Activated naive CD8-positive, alpha-beta T cell treated with anti-CD3 and anti-CD28 coated beads, Interleukin-2, amount 10 ng/mL, durations not matched to agents 7 days and 5 days (primary cell): ENCODE measurements around the gene ZNF346. TPM values are rescaled to one million over a fixed set of nuclear protein-coding genes. Genes with fewer than 3 reads are reported as not detected.
"Not testable (repeated sequence)": the region's sequence is repeated elsewhere in the genome, so short reads cannot be mapped to it uniquely, and the experiment has no call there.

Experiments
- ATAC-seq: fragments of 150-1000 bp; cut with Tn5 transposase; one replicate; pipeline ENCODE4 v1.10.0; 2021; ENCODE audit warnings: low read depth, moderate library complexity
- POLR2A ChIA-PET: fragments of 350-600 bp; sonication (Branson Sonifier 250); formaldehyde crosslinking; loops from one replicate; lab custom pipeline; 2021; ENCODE audit warnings: antibody characterized with exemption; lab: Charles Lee
- DNase-seq: peaks from one replicate; pipeline ENCODE4 v3.0.0; 2021
- H3K27ac Mint-ChIP-seq: one replicate; pipeline ENCODE4 v1.8.0; 2022; ENCODE audit warnings: mild to moderate bottlenecking, mixed read lengths
- H3K27me3 Mint-ChIP-seq: one replicate; pipeline ENCODE4 v1.8.0; 2022; ENCODE audit warnings: mild to moderate bottlenecking, moderate library complexity, mixed read lengths
- H3K36me3 Mint-ChIP-seq: one replicate; pipeline ENCODE4 v1.8.0; 2021; ENCODE audit warnings: mild to moderate bottlenecking, mixed read lengths
- H3K4me1 Mint-ChIP-seq: one replicate; pipeline ENCODE4 v1.8.0; 2021; ENCODE audit warnings: mixed read lengths
- H3K4me3 Mint-ChIP-seq: one replicate; pipeline ENCODE4 v1.8.0; 2022; ENCODE audit warnings: mild to moderate bottlenecking, moderate library complexity, mixed read lengths
- H3K9me3 Mint-ChIP-seq: one replicate; pipeline ENCODE4 v1.8.0; 2021; ENCODE audit warnings: mixed read lengths
- total RNA-seq, 2 experiments: library from RNA; stranded (reverse); gene quantifications; one replicate each; pipeline ENCODE4 v1.2.3, GENCODE V29; 2021

Gene ZNF346, protein sequence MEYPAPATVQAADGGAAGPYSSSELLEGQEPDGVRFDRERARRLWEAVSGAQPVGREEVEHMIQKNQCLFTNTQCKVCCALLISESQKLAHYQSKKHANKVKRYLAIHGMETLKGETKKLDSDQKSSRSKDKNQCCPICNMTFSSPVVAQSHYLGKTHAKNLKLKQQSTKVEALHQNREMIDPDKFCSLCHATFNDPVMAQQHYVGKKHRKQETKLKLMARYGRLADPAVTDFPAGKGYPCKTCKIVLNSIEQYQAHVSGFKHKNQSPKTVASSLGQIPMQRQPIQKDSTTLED
- 10 to 100 TPM; 21.7 to 30.7 TPM for total RNA-seq

DNA sequence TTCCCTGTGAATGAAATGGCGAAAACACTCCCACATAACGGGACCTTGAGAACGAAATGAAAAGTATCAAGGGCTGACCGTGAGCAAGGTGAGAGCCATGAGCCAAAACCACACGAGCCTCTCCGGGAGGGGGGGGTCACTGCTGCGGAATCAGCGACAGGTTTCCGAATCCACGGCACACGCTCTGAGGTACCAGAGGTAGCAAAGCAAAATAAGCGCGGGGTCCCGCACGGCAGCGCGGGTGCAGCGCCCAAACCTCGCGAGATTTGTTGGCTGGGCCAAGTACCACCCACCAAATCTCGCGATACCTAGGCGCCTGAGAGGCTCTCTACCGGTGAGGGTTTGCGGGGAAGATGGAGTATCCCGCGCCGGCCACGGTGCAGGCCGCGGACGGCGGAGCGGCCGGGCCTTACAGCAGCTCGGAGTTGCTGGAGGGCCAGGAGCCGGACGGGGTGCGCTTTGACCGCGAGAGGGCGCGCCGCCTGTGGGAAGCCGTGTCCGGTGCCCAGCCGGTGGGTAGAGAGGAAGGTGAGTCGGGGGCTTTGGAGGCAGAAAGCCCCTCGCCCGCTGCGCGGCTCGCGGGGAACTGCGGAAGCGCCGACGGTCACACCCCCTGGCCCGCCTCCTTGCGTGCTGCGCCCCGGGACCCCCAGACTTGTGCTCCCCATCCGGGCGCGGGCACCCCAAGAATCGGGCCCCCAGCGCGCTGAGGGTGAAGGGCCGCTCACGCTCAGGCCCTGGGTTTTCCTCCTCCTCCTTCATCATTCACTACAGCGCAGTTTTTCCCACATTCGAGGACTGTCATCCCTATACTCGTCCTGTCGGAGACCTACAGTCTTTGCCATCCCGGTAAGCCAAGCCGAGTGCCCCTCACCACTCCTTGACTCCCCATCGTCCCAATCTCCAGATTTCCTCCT lies at the start of gene ZNF346:
TSS of gene ZNF346 (plus strand) at position 311 of the 917 bp plus-strand sequence. CDS start at position 354, 43 bp downstream.
- DNase-seq (peak; percentile 91), ATAC-seq (peak; percentile 98)
- H3K4me3 Mint-ChIP-seq = peak within 1 kb of the TSS; percentile 96
- no peaks in the 10 kb centered on the region for H3K27me3 Mint-ChIP-seq
- peak within 1 kb of the TSS; percentile 90 for H3K27ac Mint-ChIP-seq
- no peaks in the 10 kb centered on the region for H3K9me3 Mint-ChIP-seq
- POLR2A ChIA-PET = interaction anchor here (0.8 to 1.6 kb wide), 4 partner anchors 11 to 18 kb away, joined by 3 to 8 read pairs (median 4); partner anchors contain the start of gene UIMC1
- peaks cover 24% of the 10 kb centered on the region for H3K4me1 Mint-ChIP-seq
- peaks cover 12% of the 10 kb centered on the region for H3K36me3 Mint-ChIP-seq

GRCh38 chr5:176979669-176980068 lies 42.8 kb upstream of the ZNF346 start:
- DNase-seq (no peak), ATAC-seq (no peak)
- POLR2A ChIA-PET = no interaction called here
- Mint-ChIP-seq H3K27ac (no peak overlapping the region), H3K27me3 (no peaks in the 10 kb centered on the region), H3K9me3 (no peaks in the 10 kb centered on the region), H3K4me1 (peaks cover 10% of the 10 kb centered on the region), H3K36me3 (peaks cover 21% of the 10 kb centered on the region), H3K4me3 (no peak overlapping the region)

DNA sequence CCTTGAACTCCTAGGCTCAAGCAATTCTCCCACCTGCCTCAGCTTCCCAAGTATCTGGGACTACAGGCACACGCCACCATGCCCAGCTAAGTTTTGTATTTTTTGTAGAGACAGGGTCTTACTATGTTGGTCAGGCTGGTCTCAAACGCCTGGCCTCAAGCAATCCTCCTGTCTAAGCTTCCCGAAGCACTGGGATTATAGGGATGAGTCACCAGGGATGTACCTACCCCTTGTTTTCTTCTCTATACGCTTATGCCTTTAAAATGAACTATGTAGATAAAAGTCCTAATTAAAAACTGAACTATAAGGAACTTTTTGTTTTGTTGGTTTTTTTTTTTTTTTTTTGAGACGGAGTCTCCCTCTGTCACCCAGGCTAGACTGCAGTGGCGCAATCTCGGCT lies 41.7 kb upstream of the ZNF346 start:
- Mint-ChIP-seq H3K4me3 (no peak overlapping the region), H3K27me3 (no peaks in the 10 kb centered on the region), H3K27ac (no peak overlapping the region), H3K36me3 (peaks cover 17% of the 10 kb centered on the region), H3K9me3 (no peaks in the 10 kb centered on the region), H3K4me1 (peaks cover 17% of the 10 kb centered on the region)
- DNase-seq (no peak), ATAC-seq (no peak)
- POLR2A ChIA-PET = no interaction called here

- H3K27me3 Mint-ChIP-seq, H3K9me3 Mint-ChIP-seq, POLR2A ChIA-PET, DNase-seq, H3K4me3 Mint-ChIP-seq, ATAC-seq, H3K27ac Mint-ChIP-seq: not testable (repeated sequence)
- peaks cover 22% of the 10 kb centered on the region for H3K4me1 Mint-ChIP-seq
- H3K36me3 Mint-ChIP-seq = peaks cover 20% of the 10 kb centered on the region
Observed at GRCh38 chr5:176983112-176983511, 39.4 kb upstream of the ZNF346 start.

GRCh38 chr5:176983593-176983992 lies 38.9 kb upstream of the ZNF346 start:
- H3K27ac Mint-ChIP-seq, POLR2A ChIA-PET, H3K27me3 Mint-ChIP-seq, H3K4me3 Mint-ChIP-seq, ATAC-seq, H3K9me3 Mint-ChIP-seq, DNase-seq: not testable (repeated sequence)
- Mint-ChIP-seq H3K36me3 (peaks cover 20% of the 10 kb centered on the region), H3K4me1 (peaks cover 26% of the 10 kb centered on the region)

GRCh38 chr5:176984176-176984575 lies 38.3 kb upstream of the ZNF346 start:
- POLR2A ChIA-PET, DNase-seq, ATAC-seq, H3K27me3 Mint-ChIP-seq, H3K9me3 Mint-ChIP-seq, H3K4me3 Mint-ChIP-seq, H3K27ac Mint-ChIP-seq: not testable (repeated sequence)
- H3K36me3 Mint-ChIP-seq = peaks cover 20% of the 10 kb centered on the region
- H3K4me1 Mint-ChIP-seq = peaks cover 26% of the 10 kb centered on the region

- H3K27me3 Mint-ChIP-seq = no peaks in the 10 kb centered on the region
- DNase-seq = peak; percentile 49
Observed at GRCh38 chr5:176985516-176985915, 37.0 kb upstream of the ZNF346 start.

GRCh38 chr5:176986280-176986679 lies 36.2 kb upstream of the ZNF346 start:
- Mint-ChIP-seq H3K27me3 (no peaks in the 10 kb centered on the region), H3K9me3 (no peaks in the 10 kb centered on the region), H3K27ac (no peak overlapping the region), H3K36me3 (peaks cover 15% of the 10 kb centered on the region), H3K4me1 (peaks cover 24% of the 10 kb centered on the region), H3K4me3 (no peak overlapping the region)
- POLR2A ChIA-PET = interaction anchor here (1.0 kb wide), 1 partner anchor 20 kb away, joined by 4 read pairs; no protein-coding TSS in a partner anchor
- DNase-seq (no peak), ATAC-seq (peak; percentile 10)

More at GRCh38 chr5:176985516-176985915, 37.0 kb upstream of the ZNF346 start:
- Mint-ChIP-seq H3K9me3 (no peaks in the 10 kb centered on the region), H3K4me1 (peaks cover 24% of the 10 kb centered on the region), H3K27ac (peak overlapping the region; percentile 67), H3K36me3 (peaks cover 15% of the 10 kb centered on the region), H3K4me3 (peak overlapping the region; percentile 56)
- POLR2A ChIA-PET = interaction anchor here (0.7 to 1.0 kb wide), 2 partner anchors 20 to 1192 kb away, joined by 4 to 5 read pairs; no protein-coding TSS in a partner anchor
- ATAC-seq = peak; percentile 98

GRCh38 chr5:176987583-176987982 lies 34.9 kb upstream of the ZNF346 start:
- no peaks in the 10 kb centered on the region for H3K27me3 Mint-ChIP-seq
- POLR2A ChIA-PET = no interaction called here

DNA sequence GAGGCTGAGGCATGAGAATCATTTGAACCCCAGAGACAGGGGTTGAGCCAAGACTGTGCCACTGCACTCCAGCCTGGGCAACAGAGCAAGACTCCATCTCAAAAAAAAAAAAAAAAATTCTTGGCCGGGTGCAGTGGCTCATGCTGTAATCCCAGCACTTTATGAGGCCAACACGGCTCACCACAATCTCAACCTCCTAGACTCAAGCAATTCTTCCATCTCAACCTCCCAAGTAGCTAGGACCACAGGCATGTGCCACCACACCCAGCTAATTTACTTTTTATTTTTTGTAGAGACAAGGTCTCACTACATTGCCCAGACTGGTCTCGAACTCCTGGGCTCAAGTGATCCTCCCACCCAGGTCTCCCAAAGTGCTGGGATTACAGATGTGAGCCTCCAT lies 29.4 kb upstream of the ZNF346 start:
- ATAC-seq, H3K27me3 Mint-ChIP-seq: not testable (repeated sequence)

More at GRCh38 chr5:176987583-176987982, 34.9 kb upstream of the ZNF346 start:
- Mint-ChIP-seq H3K36me3 (peaks cover 18% of the 10 kb centered on the region), H3K27ac (no peak overlapping the region), H3K4me3 (no peak overlapping the region), H3K9me3 (no peaks in the 10 kb centered on the region), H3K4me1 (peaks cover 20% of the 10 kb centered on the region)
- DNase-seq (no peak), ATAC-seq (no peak)

GRCh38 chr5:176994460-176995121 lies 27.9 kb upstream of the ZNF346 start:
- Mint-ChIP-seq H3K9me3 (peaks cover 2% of the 10 kb centered on the region), H3K27ac (no peak overlapping the region), H3K4me1 (peaks cover 16% of the 10 kb centered on the region), H3K4me3 (peak overlapping the region; percentile 13), H3K36me3 (peaks cover 32% of the 10 kb centered on the region), H3K27me3 (no peaks in the 10 kb centered on the region)
- ATAC-seq = no peak
- POLR2A ChIA-PET = no interaction called here
- no peak for DNase-seq

More for the DNA sequence above, 29.4 kb upstream of the ZNF346 start:
- H3K9me3 Mint-ChIP-seq, POLR2A ChIA-PET, H3K27ac Mint-ChIP-seq, H3K4me3 Mint-ChIP-seq, DNase-seq: not testable (repeated sequence)
- H3K4me1 Mint-ChIP-seq = peaks cover 20% of the 10 kb centered on the region
- peaks cover 28% of the 10 kb centered on the region for H3K36me3 Mint-ChIP-seq

DNA sequence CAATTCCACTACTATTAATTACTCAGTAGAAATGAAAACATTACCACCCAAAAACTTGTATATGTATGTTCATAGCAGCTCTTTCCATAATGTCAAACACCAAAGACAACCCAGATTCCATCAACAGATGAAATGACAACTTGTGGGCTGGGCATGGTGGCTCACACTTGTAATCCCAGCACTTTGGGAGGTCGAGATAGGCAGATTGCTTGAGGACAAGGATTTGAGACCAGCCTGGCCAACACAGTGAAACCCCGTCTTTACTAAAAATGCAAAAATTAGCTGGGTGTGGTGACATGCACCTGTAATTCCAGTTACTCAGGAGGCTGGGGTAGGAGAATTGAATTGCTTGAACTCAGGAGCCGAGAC lies 27.4 kb upstream of the ZNF346 start:
- POLR2A ChIA-PET = no interaction called here
- Mint-ChIP-seq H3K4me3 (no peak overlapping the region), H3K27me3 (no peaks in the 10 kb centered on the region), H3K4me1 (peaks cover 16% of the 10 kb centered on the region), H3K9me3 (peaks cover 2% of the 10 kb centered on the region), H3K36me3 (peaks cover 31% of the 10 kb centered on the region), H3K27ac (no peak overlapping the region)
- DNase-seq = no peak
- ATAC-seq = no peak
